Measurements from ENCODE around the gene ZMIZ1.

GRCh38 chr10:79274279-79275104, 205.7 kb downstream of the ZMIZ1 start:
- peak in 3 of 5 experiments; percentile 3 to 63 (median 44) for TF ChIP-seq CTCF (IDR thresholded peaks at IDR 0.05)
- peak in 1 of 2 donors; percentile 6 for TF ChIP-seq POLR2A (IDR thresholded peaks at IDR 0.05)
- peak; percentile 27 to 96 for TF ChIP-seq EP300 (IDR thresholded peaks at IDR 0.05)
